B cell (primary cell): ENCODE data around the gene EGFR. TPM values are rescaled to one million over a fixed set of nuclear protein-coding genes. Genes with fewer than 3 reads are reported as not detected.

ENCODE experiments used
- ATAC-seq: fragments of 200-7000 bp; cut with Tn5 transposase; one replicate; pipeline ENCODE4 v1.10.0; 2021; ENCODE audit warnings: low read depth, mild to moderate bottlenecking, moderate number of reproducible peaks, moderate library complexity
- CTCF ChIA-PET: fragments of 350-600 bp; sonication (Branson Sonifier 250); formaldehyde crosslinking; loops from one replicate; lab custom pipeline; 2021; ENCODE audit warnings: antibody characterized with exemption, inconsistent platforms; lab: Charles Lee
- POLR2A ChIA-PET: fragments of 350-600 bp; sonication (Branson Sonifier 250); formaldehyde crosslinking; loops from one replicate; lab custom pipeline; 2021; ENCODE audit warnings: antibody characterized with exemption; lab: Charles Lee
- DNase-seq: peaks from one replicate; pipeline ENCODE4 v3.0.0; 2013
- H2AFZ ChIP-seq: 2 replicates; pipeline ENCODE4 v1.6.1; 2012; ENCODE audit warnings: mild to moderate bottlenecking, low read depth, low read length; ENCODE audit not compliant: insufficient read depth, poor library complexity, severe bottlenecking
- H3K27ac ChIP-seq, 2 donors: 1 replicate in 1 of 2; 2 replicates in 1 of 2; pipeline ENCODE4 v1.5.1; 2012 to 2013; ENCODE audit warnings: low read length in 2 of 2, mild to moderate bottlenecking in 2 of 2, moderate library complexity in 1 of 2
- H3K27me3 ChIP-seq, 4 experiments: fragments of 200-600 bp in 1 of 4; sonication (generic) in 1 of 4; replicated peaks in 1 of 4; 1 replicate in 2 of 4; 2 replicates in 2 of 4; pipeline versions ENCODE4 v1.6.1 to v1.7.0; 2013 to 2016; ENCODE audit warnings: low read length in 3 of 4, mild to moderate bottlenecking in 2 of 4, mixed read lengths in 1 of 4, moderate library complexity in 1 of 4; ENCODE audit not compliant: insufficient read depth in 4 of 4, control insufficient read depth in 3 of 4; ENCODE audit errors: control extremely low read depth in 1 of 4
- H3K36me3 ChIP-seq, 2 experiments: replicated peaks in 1 of 2; 1 replicate in 1 of 2; 2 replicates in 1 of 2; pipeline versions ENCODE4 v1.6.1 to v1.7.1; 2013; ENCODE audit warnings: low read length in 1 of 2; ENCODE audit not compliant: insufficient read depth in 2 of 2, control insufficient read depth in 1 of 2; ENCODE audit errors: control extremely low read depth in 1 of 2, extremely low read depth in 1 of 2
- H3K4me1 ChIP-seq, 2 donors: fragments of 200-600 bp in 1 of 2; sonication (generic) in 1 of 2; 1 replicate in 1 of 2; 2 replicates in 1 of 2; pipeline versions ENCODE4 v1.5.1 to v1.6.1; 2013 to 2017; ENCODE audit warnings: low read length in 2 of 2; ENCODE audit not compliant: control insufficient read depth in 2 of 2, insufficient read depth in 2 of 2
- H3K4me2 ChIP-seq: replicated peaks from 2 replicates; pipeline ENCODE3; 2012; ENCODE audit warnings: mild to moderate bottlenecking, low read depth, low read length; ENCODE audit not compliant: poor library complexity, severe bottlenecking
- H3K4me3 ChIP-seq, 5 experiments: fragments of 200-600 bp in 1 of 5; sonication (generic) in 1 of 5; 1 replicate in 3 of 5; 2 replicates in 2 of 5; pipeline versions ENCODE4 v1.5.1 to v1.7.0; 2011 to 2016; ENCODE audit warnings: low read length in 4 of 5, mild to moderate bottlenecking in 4 of 5, low read depth in 2 of 5, control low read depth in 1 of 5, moderate library complexity in 1 of 5; ENCODE audit not compliant: insufficient read depth in 1 of 5; ENCODE audit errors: control extremely low read depth in 1 of 5, extremely low read depth in 1 of 5
- H3K79me2 ChIP-seq: fragments of 200-600 bp; sonication (generic); one replicate; pipeline ENCODE4 v1.6.0; 2016; ENCODE audit warnings: low read length; ENCODE audit not compliant: control insufficient read depth, insufficient read depth
- H3K9ac ChIP-seq: fragments of 200-600 bp; sonication (generic); 2 replicates; pipeline ENCODE4 v1.6.1; 2017; ENCODE audit warnings: mild to moderate bottlenecking, low read length, moderate library complexity
- H3K9me3 ChIP-seq, 3 donors: one replicate each; pipeline versions ENCODE4 v1.6.1 to v1.7.1; 2013; ENCODE audit warnings: low read length in 2 of 3; ENCODE audit not compliant: control insufficient read depth in 2 of 3, insufficient read depth in 1 of 3; ENCODE audit errors: control extremely low read depth in 1 of 3
- H4K20me1 ChIP-seq: 2 replicates; pipeline ENCODE4 v1.6.0; 2012; ENCODE audit warnings: mild to moderate bottlenecking, low read length; ENCODE audit not compliant: insufficient read depth, control insufficient read depth, poor library complexity, severe bottlenecking
- H3K27ac Mint-ChIP-seq: one replicate; pipeline ENCODE4 v1.8.0; 2021; ENCODE audit warnings: mixed read lengths
- H3K27me3 Mint-ChIP-seq: one replicate; pipeline ENCODE4 v1.8.0; 2021; ENCODE audit warnings: mixed read lengths
- H3K4me1 Mint-ChIP-seq: one replicate; pipeline ENCODE4 v1.8.0; 2021; ENCODE audit warnings: mixed read lengths
- H3K4me3 Mint-ChIP-seq: one replicate; pipeline ENCODE4 v1.8.0; 2021; ENCODE audit warnings: mixed read lengths
- H3K9me3 Mint-ChIP-seq: one replicate; pipeline ENCODE4 v1.8.0; 2022; ENCODE audit warnings: mixed read lengths; ENCODE audit not compliant: insufficient read depth
- EZH2 ChIP-seq: IDR thresholded peaks from 2 replicates; pipeline ENCODE4 v1.6.1; 2012; ENCODE audit warnings: borderline replicate concordance, low read depth, mild to moderate bottlenecking, moderate library complexity, low read length; ENCODE audit not compliant: insufficient read depth, poor library complexity, severe bottlenecking
- WGBS: methylation state at CpG from one replicate; pipeline ENCODE4 v1.1.5; 2013; ENCODE audit warnings: missing lambda C conversion rate; ENCODE audit not compliant: insufficient coverage; 5-methylcytosine and 5-hydroxymethylcytosine counted together
- intact Hi-C: fragments of 100-400 bp; cut with micrococcal nuclease; formaldehyde crosslinking; loops from one replicate; pipeline ENCODE4 v1.10.0; 2022
- polyA plus RNA-seq: library from polyadenylated mRNA; depleted of rRNA; stranded (reverse); fragments of >200 nt; gene quantifications from 2 replicates; pipeline ENCODE4 v1.2.3, GENCODE V29; 2012
- total RNA-seq, 2 donors: library from RNA; stranded (reverse); fragments of 120-200 nt in 1 of 2; gene quantifications; 1 replicate in 1 of 2; 2 replicates in 1 of 2; pipeline versions ENCODE4 v1.2.3 to v1.2.4, GENCODE V29; 2013 to 2022
- TF ChIP-seq, protein P1 (sequence below): fragments of 200-600 bp; IDR thresholded peaks from one replicate; pipeline ENCODE4 v1.8.0; 2022; ENCODE audit warnings: antibody characterized with exemption, mild to moderate bottlenecking

EGFR gene
- total and polyA plus RNA-seq, 2 donors (not counting 1 experiment from before 2014, with no cell fraction given): not detected

DNA sequence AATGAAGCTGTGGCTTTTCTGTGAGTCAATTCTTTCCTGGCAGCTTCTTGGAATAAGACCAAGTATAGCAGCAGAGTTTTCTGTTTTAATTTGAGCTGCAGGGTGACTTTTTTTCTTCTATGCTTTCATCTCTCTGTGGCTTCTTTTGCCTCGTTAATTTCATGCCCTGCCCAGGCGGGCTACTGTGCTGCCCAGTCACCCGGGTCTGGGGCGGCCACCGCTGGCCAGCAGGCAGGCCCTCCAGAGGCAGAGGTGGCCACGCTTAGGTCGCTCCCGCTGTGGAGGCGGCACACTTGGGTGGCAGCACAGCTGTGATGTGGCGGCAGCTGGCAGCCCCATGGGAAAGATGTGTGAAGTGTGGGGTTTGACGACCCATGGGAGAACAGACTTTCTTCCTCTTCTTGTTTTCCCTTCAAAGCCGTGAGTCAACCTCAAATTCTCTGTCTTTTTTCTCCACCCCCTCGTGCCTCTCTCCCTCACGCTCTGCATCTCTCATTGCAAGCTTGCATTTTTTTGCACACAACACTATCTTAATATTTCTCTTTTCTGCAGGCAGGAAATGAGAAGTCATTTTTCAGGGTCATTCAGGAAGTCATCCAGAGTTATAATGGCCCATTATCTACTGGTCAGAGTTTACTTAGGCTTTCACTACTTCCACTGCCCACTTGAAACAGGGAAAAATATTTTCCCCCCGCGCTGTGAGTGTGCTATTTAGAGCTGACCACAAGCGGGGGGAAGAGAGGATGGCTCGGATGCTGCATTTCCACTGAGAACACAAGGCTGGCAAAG lies 67.8 kb downstream of the EGFR start:
- peaks cover 59% of the 10 kb centered on the region for H3K27me3 Mint-ChIP-seq
- Histone ChIP-seq H3K9ac (no peak overlapping the region), H3K36me3 (no peaks in the 10 kb centered on the region), H3K27me3 (peaks cover 0 to 13% (median 9%) of the 10 kb centered on the region in 4 experiments), H3K4me2 (peak overlapping the region; percentile 53), H3K4me3 (no peak overlapping the region), H3K4me1 (peaks cover 9 to 14% of the 10 kb centered on the region in 2 donors), H2AFZ (no peak overlapping the region), H3K9me3 (no peaks in the 10 kb centered on the region), H3K27ac (no peak overlapping the region), H3K79me2 (no peaks in the 10 kb centered on the region), H4K20me1 (no peaks in the 10 kb centered on the region)
- no peaks in the 10 kb centered on the region for H3K9me3 Mint-ChIP-seq
- H3K27ac Mint-ChIP-seq: peak overlapping the region; percentile 70
- whole genome bisulfite sequencing: 4% methylated on average over 10 of the region's 18 CpGs
- H3K4me3 Mint-ChIP-seq: peak overlapping the region; percentile 75
- peaks cover 21% of the 10 kb centered on the region for H3K4me1 Mint-ChIP-seq
- DNase-seq (peak; percentile 52), ATAC-seq (peak; percentile 92)
- ChIA-PET CTCF (no interaction called here), POLR2A (interaction anchor here (0.9 to 1.1 kb wide), 2 partner anchors 12 to 13 kb away, joined by 3 to 12 read pairs; no protein-coding TSS in a partner anchor)
- no peak for TF ChIP-seq EZH2
- TF ChIP-seq, protein P1, sequence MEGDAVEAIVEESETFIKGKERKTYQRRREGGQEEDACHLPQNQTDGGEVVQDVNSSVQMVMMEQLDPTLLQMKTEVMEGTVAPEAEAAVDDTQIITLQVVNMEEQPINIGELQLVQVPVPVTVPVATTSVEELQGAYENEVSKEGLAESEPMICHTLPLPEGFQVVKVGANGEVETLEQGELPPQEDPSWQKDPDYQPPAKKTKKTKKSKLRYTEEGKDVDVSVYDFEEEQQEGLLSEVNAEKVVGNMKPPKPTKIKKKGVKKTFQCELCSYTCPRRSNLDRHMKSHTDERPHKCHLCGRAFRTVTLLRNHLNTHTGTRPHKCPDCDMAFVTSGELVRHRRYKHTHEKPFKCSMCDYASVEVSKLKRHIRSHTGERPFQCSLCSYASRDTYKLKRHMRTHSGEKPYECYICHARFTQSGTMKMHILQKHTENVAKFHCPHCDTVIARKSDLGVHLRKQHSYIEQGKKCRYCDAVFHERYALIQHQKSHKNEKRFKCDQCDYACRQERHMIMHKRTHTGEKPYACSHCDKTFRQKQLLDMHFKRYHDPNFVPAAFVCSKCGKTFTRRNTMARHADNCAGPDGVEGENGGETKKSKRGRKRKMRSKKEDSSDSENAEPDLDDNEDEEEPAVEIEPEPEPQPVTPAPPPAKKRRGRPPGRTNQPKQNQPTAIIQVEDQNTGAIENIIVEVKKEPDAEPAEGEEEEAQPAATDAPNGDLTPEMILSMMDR: no peak
- intact Hi-C loops: loop anchor here (1.0 kb wide), 1 partner anchor 12 kb away; no protein-coding TSS in a partner anchor

DNA sequence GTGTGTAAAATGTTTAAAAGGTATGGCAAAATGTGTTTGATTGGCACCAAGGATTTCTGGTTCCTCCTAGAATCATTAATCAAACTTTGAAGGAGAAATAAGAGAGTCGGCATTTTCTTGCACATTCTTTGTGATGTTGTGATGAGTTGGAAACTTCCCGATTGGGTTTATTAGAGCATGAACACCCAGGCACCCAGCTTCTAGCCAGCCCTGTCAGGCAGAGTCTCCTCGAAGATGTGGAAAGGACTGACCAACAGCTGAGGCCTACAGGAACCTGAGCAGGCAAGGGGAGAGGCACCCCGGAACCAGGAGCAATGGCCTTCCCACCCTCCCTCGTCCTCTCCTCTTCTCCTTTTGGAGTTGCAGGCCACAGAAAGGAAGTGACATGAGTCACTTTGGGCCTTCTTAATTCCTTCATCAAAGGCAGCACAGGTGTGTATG lies 68.7 kb downstream of the EGFR start:
- Histone ChIP-seq H3K4me2 (no peak overlapping the region), H3K27me3 (peaks cover 0 to 13% (median 8%) of the 10 kb centered on the region in 4 experiments), H2AFZ (no peak overlapping the region), H3K9ac (no peak overlapping the region), H3K36me3 (no peaks in the 10 kb centered on the region), H3K4me3 (no peak overlapping the region), H4K20me1 (no peaks in the 10 kb centered on the region), H3K4me1 (peaks cover 9 to 14% of the 10 kb centered on the region in 2 donors), H3K9me3 (no peaks in the 10 kb centered on the region), H3K79me2 (no peaks in the 10 kb centered on the region), H3K27ac (no peak overlapping the region)
- DNase-seq: no peak
- Mint-ChIP-seq H3K27ac (no peak overlapping the region), H3K9me3 (no peaks in the 10 kb centered on the region), H3K4me3 (no peak overlapping the region), H3K27me3 (peaks cover 52% of the 10 kb centered on the region), H3K4me1 (peaks cover 21% of the 10 kb centered on the region)
- no peak for TF ChIP-seq EZH2
- TF ChIP-seq, protein P1: no peak
- WGBS: 69% methylated on average over 4 of the region's 5 CpGs
- ChIA-PET POLR2A (no interaction called here), CTCF (interaction anchor here (1.1 kb wide), 1 partner anchor 38 kb away, joined by 3 read pairs; no protein-coding TSS in a partner anchor)
- no peak for ATAC-seq
- intact Hi-C loops: no loop called here
